ENCODE measurements around the gene RPL36AL.

DNA sequence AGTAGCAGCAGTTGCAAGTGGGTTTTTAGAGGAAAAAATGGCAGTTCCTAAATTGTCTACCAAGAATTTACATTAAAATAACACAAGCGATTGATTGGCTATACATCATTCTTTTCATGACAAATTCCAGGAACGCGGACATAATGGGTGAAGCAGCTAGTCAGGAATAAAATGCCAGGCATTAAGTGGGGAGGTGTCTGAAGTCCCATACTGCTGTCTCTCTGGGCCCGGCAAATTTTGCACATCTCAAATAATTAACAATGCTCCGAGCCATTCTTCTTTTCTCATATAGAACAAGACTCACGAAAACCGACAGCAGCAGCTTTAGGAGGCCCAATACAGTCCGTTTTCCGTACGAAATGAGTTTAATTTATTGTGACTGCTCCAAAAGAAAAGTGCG is 696 bp downstream of the RPL36AL start:
- TF ChIP-seq, protein P1, sequence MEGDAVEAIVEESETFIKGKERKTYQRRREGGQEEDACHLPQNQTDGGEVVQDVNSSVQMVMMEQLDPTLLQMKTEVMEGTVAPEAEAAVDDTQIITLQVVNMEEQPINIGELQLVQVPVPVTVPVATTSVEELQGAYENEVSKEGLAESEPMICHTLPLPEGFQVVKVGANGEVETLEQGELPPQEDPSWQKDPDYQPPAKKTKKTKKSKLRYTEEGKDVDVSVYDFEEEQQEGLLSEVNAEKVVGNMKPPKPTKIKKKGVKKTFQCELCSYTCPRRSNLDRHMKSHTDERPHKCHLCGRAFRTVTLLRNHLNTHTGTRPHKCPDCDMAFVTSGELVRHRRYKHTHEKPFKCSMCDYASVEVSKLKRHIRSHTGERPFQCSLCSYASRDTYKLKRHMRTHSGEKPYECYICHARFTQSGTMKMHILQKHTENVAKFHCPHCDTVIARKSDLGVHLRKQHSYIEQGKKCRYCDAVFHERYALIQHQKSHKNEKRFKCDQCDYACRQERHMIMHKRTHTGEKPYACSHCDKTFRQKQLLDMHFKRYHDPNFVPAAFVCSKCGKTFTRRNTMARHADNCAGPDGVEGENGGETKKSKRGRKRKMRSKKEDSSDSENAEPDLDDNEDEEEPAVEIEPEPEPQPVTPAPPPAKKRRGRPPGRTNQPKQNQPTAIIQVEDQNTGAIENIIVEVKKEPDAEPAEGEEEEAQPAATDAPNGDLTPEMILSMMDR (IDR thresholded peaks at IDR 0.05) = no peak
- no peak for TF ChIP-seq EZH2 (IDR thresholded peaks at IDR 0.05; ENCODE audit: borderline replicate concordance, insufficient read depth, low read depth, low read length, poor library complexity, severe bottlenecking)
